ENCODE results near the gene TSR2. TPM values are rescaled to one million over a fixed set of nuclear protein-coding genes. Genes with fewer than 3 reads are reported as not detected.
A peak's percentile ranks its signal among the peaks of the same experiment; 100 is the strongest.
"Not testable (repeated sequence)": the region's sequence is repeated elsewhere in the genome, so short reads cannot be mapped to it uniquely, and the experiment has no call there.

TSR2 gene
- polyA plus RNA-seq, 1 donor (not counting 4 experiments of a cell fraction or from before 2014, with no cell fraction given), result 21.5 TPM

DNA sequence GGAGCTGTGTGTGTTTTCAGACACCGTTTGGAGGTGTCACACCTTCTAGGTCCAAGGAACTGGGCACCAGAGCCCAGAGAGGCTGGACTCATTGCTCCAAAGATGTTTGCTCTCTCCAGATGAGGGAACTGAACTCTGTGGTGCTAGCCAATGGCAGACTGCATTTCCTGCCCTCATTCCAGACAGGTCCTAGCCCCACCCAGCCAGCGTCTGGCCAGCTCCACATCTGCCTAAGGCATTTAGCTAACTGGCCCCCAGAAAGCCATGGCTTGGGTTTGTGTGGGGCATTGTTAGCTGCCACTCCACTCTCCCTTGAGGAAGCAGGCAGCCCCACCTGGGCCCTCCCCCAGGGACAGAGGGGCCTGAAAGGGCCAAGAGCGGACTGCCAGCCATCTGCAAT is 44.5 kb downstream of the TSR2 start:
- Histone ChIP-seq H2AFZ (ENCODE audit: control insufficient read depth, low read length) (no peak overlapping the region), H3K4me3 (ENCODE audit: control insufficient read depth in 2 of 3, extremely low read depth in 1 of 3, insufficient read depth in 2 of 3, low read depth in 1 of 3, low read length in 3 of 3) (no peak overlapping the region), H3K27me3 (ENCODE audit: control insufficient read depth, extremely low read depth, insufficient read depth, low read length) (no peaks in the 10 kb centered on the region), H3K36me3 (ENCODE audit: control insufficient read depth in 2 of 2, extremely low read depth in 1 of 2, insufficient read depth in 2 of 2, low read length in 2 of 2) (no peaks in the 10 kb centered on the region), H3K9me3 (ENCODE audit: control insufficient read depth, low read depth, low read length) (no peaks in the 10 kb centered on the region), H3K27ac (ENCODE audit: control insufficient read depth, insufficient read depth, low read length) (no peak overlapping the region), H3K9ac (ENCODE audit: control insufficient read depth, extremely low read depth, insufficient read depth, low read length) (no peak overlapping the region), H3K79me2 (ENCODE audit: control insufficient read depth, insufficient read depth, low read length) (peaks cover 4% of the 10 kb centered on the region), H3K4me2 (ENCODE audit: control insufficient read depth, extremely low read depth, insufficient read depth, low read depth, low read length) (no peak overlapping the region), H4K20me1 (ENCODE audit: control insufficient read depth, extremely low read depth, insufficient read depth, low read length) (no peaks in the 10 kb centered on the region), H3K9me1 (ENCODE audit: control insufficient read depth, extremely low read depth, insufficient read depth, low read length) (no peaks in the 10 kb centered on the region), H3K4me1 (ENCODE audit: control insufficient read depth, extremely low read depth, insufficient read depth, low read length) (peaks cover 12% of the 10 kb centered on the region)
- no peak for TF ChIP-seq CTCF (optimal IDR thresholded peaks at IDR 0.05 in 1 of 3, IDR thresholded peaks at IDR 0.05 in 1 of 3, conservative IDR thresholded peaks at IDR 0.05 in 1 of 3; ENCODE audit: extremely low read depth in 1 of 3, insufficient read depth in 2 of 3, low read length in 3 of 3)
- no peak for TF ChIP-seq EZH2 (IDR thresholded peaks at IDR 0.05; ENCODE audit: low read length)
- dilution Hi-C loops (cut with MboI; ENCODE audit: extremely low pct_ligation_motif_present, low sequenced_read_pairs), result no loop called here
- no peak for FAIRE-seq
- DNase-seq (ENCODE audit: low read depth, low spot score), result no peak

- H3K27me3 ChIP-seq (ENCODE audit: control insufficient read depth, extremely low read depth, insufficient read depth, low read length); H3K4me3 ChIP-seq (ENCODE audit: control insufficient read depth in 2 of 3, extremely low read depth in 1 of 3, insufficient read depth in 2 of 3, low read depth in 1 of 3, low read length in 3 of 3); H3K4me1 ChIP-seq (ENCODE audit: control insufficient read depth, extremely low read depth, insufficient read depth, low read length); H4K20me1 ChIP-seq (ENCODE audit: control insufficient read depth, extremely low read depth, insufficient read depth, low read length); dilution Hi-C loops (cut with MboI; ENCODE audit: extremely low pct_ligation_motif_present, low sequenced_read_pairs); H3K36me3 ChIP-seq (ENCODE audit: control insufficient read depth in 2 of 2, extremely low read depth in 1 of 2, insufficient read depth in 2 of 2, low read length in 2 of 2); H3K4me2 ChIP-seq (ENCODE audit: control insufficient read depth, extremely low read depth, insufficient read depth, low read depth, low read length); H3K27ac ChIP-seq (ENCODE audit: control insufficient read depth, insufficient read depth, low read length); H3K9me1 ChIP-seq (ENCODE audit: control insufficient read depth, extremely low read depth, insufficient read depth, low read length); H3K9ac ChIP-seq (ENCODE audit: control insufficient read depth, extremely low read depth, insufficient read depth, low read length); H3K9me3 ChIP-seq (ENCODE audit: control insufficient read depth, low read depth, low read length); H2AFZ ChIP-seq (ENCODE audit: control insufficient read depth, low read length); FAIRE-seq; DNase-seq (ENCODE audit: low read depth, low spot score): not testable (repeated sequence)
- peaks cover 22% of the 10 kb centered on the region for H3K79me2 ChIP-seq (ENCODE audit: control insufficient read depth, insufficient read depth, low read length)
These were observed 49.6 kb downstream of the TSR2 start for GRCh38 chrX:54489819-54490218.

GRCh38 chrX:54492340-54492739 is 52.1 kb downstream of the TSR2 start:
- dilution Hi-C loops (cut with MboI; ENCODE audit: extremely low pct_ligation_motif_present, low sequenced_read_pairs), result no loop called here
- Histone ChIP-seq H3K79me2 (ENCODE audit: control insufficient read depth, insufficient read depth, low read length) (peaks cover 23% of the 10 kb centered on the region), H3K9me3 (ENCODE audit: control insufficient read depth, low read depth, low read length) (no peaks in the 10 kb centered on the region), H2AFZ (ENCODE audit: control insufficient read depth, low read length) (peak overlapping the region; percentile 46), H3K4me3 (ENCODE audit: control insufficient read depth in 2 of 3, extremely low read depth in 1 of 3, insufficient read depth in 2 of 3, low read depth in 1 of 3, low read length in 3 of 3) (peak overlapping the region in 1 of 3 experiments; percentile 35), H3K27me3 (ENCODE audit: control insufficient read depth, extremely low read depth, insufficient read depth, low read length) (no peaks in the 10 kb centered on the region), H3K36me3 (ENCODE audit: control insufficient read depth in 2 of 2, extremely low read depth in 1 of 2, insufficient read depth in 2 of 2, low read length in 2 of 2) (no peaks in the 10 kb centered on the region), H3K4me2 (ENCODE audit: control insufficient read depth, extremely low read depth, insufficient read depth, low read depth, low read length) (peak overlapping the region; percentile 41), H3K9me1 (ENCODE audit: control insufficient read depth, extremely low read depth, insufficient read depth, low read length) (no peaks in the 10 kb centered on the region), H3K9ac (ENCODE audit: control insufficient read depth, extremely low read depth, insufficient read depth, low read length) (peak overlapping the region; percentile 22), H3K4me1 (ENCODE audit: control insufficient read depth, extremely low read depth, insufficient read depth, low read length) (peaks cover 6% of the 10 kb centered on the region), H3K27ac (ENCODE audit: control insufficient read depth, insufficient read depth, low read length) (peak overlapping the region; percentile 54), H4K20me1 (ENCODE audit: control insufficient read depth, extremely low read depth, insufficient read depth, low read length) (no peaks in the 10 kb centered on the region)
- TF ChIP-seq EZH2 (IDR thresholded peaks at IDR 0.05; ENCODE audit: low read length), result no peak
- TF ChIP-seq CTCF (optimal IDR thresholded peaks at IDR 0.05 in 1 of 3, IDR thresholded peaks at IDR 0.05 in 1 of 3, conservative IDR thresholded peaks at IDR 0.05 in 1 of 3; ENCODE audit: extremely low read depth in 1 of 3, insufficient read depth in 2 of 3, low read length in 3 of 3), result no peak
- FAIRE-seq (no peak), DNase-seq (ENCODE audit: low read depth, low spot score) (peak; percentile 25)
